NCI-H446 (cell line): ENCODE measurements around the gene PLEKHA5.
"Not testable (repeated sequence)": the region's sequence is repeated elsewhere in the genome, so short reads cannot be mapped to it uniquely, and the experiment has no call there.

Experiments
- DNase-seq, 2 experiments: peaks; one replicate each; lab custom pipeline; 2025; lab: John Stamatoyannopoulos, UW

Gene PLEKHA5

GRCh38 chr12:19203539-19204506 lies 74.3 kb downstream of the PLEKHA5 start:
- DNase-seq = no peak

GRCh38 chr12:19205120-19205519 lies 75.6 kb downstream of the PLEKHA5 start:
- no peak for DNase-seq

GRCh38 chr12:19206493-19207077 lies 77.1 kb downstream of the PLEKHA5 start:
- no peak for DNase-seq

GRCh38 chr12:19208456-19208855 lies 78.9 kb downstream of the PLEKHA5 start:
- DNase-seq = no peak

GRCh38 chr12:19209661-19210060 lies 80.1 kb downstream of the PLEKHA5 start:
- DNase-seq = no peak

GRCh38 chr12:19211802-19212201 lies 82.3 kb downstream of the PLEKHA5 start:
- no peak for DNase-seq

GRCh38 chr12:19212245-19212644 lies 82.7 kb downstream of the PLEKHA5 start:
- DNase-seq = no peak

- DNase-seq = no peak
These were observed 84.5 kb downstream of the PLEKHA5 start for GRCh38 chr12:19214020-19214419.

GRCh38 chr12:19215115-19215514 lies 85.6 kb downstream of the PLEKHA5 start:
- DNase-seq = no peak

- DNase-seq = peak in 1 of 2 experiments; percentile 4
These were observed 87.9 kb downstream of the PLEKHA5 start for GRCh38 chr12:19217446-19217845.

- no peak for DNase-seq
These were observed 90.7 kb downstream of the PLEKHA5 start for GRCh38 chr12:19220205-19220604.

GRCh38 chr12:19220852-19221466 lies 91.4 kb downstream of the PLEKHA5 start:
- peak; percentile 31 to 89 for DNase-seq

GRCh38 chr12:19222558-19222957 lies 93.0 kb downstream of the PLEKHA5 start:
- peak; percentile 69 to 75 for DNase-seq

GRCh38 chr12:19223018-19223417 lies 93.5 kb downstream of the PLEKHA5 start:
- DNase-seq = peak; percentile 55 to 75

- peak; percentile 16 to 23 for DNase-seq
These were observed 94.2 kb downstream of the PLEKHA5 start for GRCh38 chr12:19223695-19224094.

GRCh38 chr12:19224746-19225145 lies 95.2 kb downstream of the PLEKHA5 start:
- no peak for DNase-seq

GRCh38 chr12:19227190-19227879 lies 97.8 kb downstream of the PLEKHA5 start:
- no peak for DNase-seq

- no peak for DNase-seq
These were observed 98.3 kb downstream of the PLEKHA5 start for GRCh38 chr12:19227880-19228210.

- DNase-seq = not testable (repeated sequence)
These were observed 99.5 kb downstream of the PLEKHA5 start for GRCh38 chr12:19229021-19229420.

GRCh38 chr12:19230299-19230866 lies 100.8 kb downstream of the PLEKHA5 start:
- no peak for DNase-seq

- DNase-seq = no peak
These were observed 101.4 kb downstream of the PLEKHA5 start for GRCh38 chr12:19230896-19231295.

- DNase-seq = no peak
These were observed 104.7 kb downstream of the PLEKHA5 start for GRCh38 chr12:19234171-19234704.
